ENCODE results near the gene ATP13A3.

Gene ATP13A3

DNA sequence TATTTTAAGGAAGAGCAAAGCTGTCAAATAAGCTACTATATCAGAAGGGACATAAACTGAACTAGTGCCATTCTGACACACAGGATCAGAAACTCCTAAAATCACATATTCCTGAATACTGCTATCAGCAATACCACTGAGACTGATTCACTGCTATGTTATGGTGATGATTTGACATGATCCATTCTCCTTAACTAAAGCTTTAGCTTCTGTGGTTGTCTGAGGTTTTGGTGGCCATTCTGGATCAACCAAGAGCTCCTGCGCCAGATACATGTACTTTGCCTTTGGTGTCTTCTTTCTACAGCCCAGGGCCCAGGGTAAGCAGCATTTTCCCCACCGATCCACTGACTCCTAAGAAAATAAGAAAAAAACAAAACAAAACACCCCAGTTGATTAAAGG is 81.0 kb downstream of the ATP13A3 start:
- H3K4me3 ChIP-seq (ENCODE audit: control insufficient read depth in 1 of 7, extremely low read depth in 1 of 7, insufficient read depth in 4 of 7, low read depth in 2 of 7, low read length in 6 of 7): no peak overlapping the region
- WGBS (ENCODE audit: insufficient coverage): 100% methylated on average over 2 of the region's 2 CpGs
- DNase-seq: no peak
- H3K27me3 ChIP-seq (replicated peaks in 2 of 5; ENCODE audit: control insufficient read depth in 4 of 5, insufficient read depth in 5 of 5, low read length in 4 of 5): peaks cover 0 to 7% (median 0%) of the 10 kb centered on the region in 5 experiments
- H3K4me1 ChIP-seq (ENCODE audit: control extremely low read depth in 1 of 4, control insufficient read depth in 4 of 4, insufficient read depth in 4 of 4, low read length in 3 of 4): no peaks in the 10 kb centered on the region
- no peak overlapping the region for H3K27ac ChIP-seq (ENCODE audit: insufficient read depth in 1 of 2, low read depth in 1 of 2, low read length in 2 of 2, poor library complexity in 1 of 2, severe bottlenecking in 2 of 2)
- ChIA-PET POLR2A (interaction anchor here (1.1 kb wide), 1 partner anchor 64 kb away, joined by 3 read pairs; no protein-coding TSS in a partner anchor), CTCF (interaction anchor here (0.6 to 16.0 kb wide), 3 partner anchors 42 to 180 kb away, joined by 3 to 349 read pairs (median 3); no protein-coding TSS in a partner anchor)
- H3K9me3 ChIP-seq (ENCODE audit: control extremely low read depth in 1 of 5, control insufficient read depth in 4 of 5, insufficient read depth in 2 of 5, low read depth in 1 of 5, low read length in 4 of 5): no peaks in the 10 kb centered on the region
- H3K36me3 ChIP-seq (ENCODE audit: control insufficient read depth in 4 of 4, insufficient read depth in 4 of 4, low read length in 3 of 4): peaks cover 7 to 28% (median 11%) of the 10 kb centered on the region in 4 experiments

DNA sequence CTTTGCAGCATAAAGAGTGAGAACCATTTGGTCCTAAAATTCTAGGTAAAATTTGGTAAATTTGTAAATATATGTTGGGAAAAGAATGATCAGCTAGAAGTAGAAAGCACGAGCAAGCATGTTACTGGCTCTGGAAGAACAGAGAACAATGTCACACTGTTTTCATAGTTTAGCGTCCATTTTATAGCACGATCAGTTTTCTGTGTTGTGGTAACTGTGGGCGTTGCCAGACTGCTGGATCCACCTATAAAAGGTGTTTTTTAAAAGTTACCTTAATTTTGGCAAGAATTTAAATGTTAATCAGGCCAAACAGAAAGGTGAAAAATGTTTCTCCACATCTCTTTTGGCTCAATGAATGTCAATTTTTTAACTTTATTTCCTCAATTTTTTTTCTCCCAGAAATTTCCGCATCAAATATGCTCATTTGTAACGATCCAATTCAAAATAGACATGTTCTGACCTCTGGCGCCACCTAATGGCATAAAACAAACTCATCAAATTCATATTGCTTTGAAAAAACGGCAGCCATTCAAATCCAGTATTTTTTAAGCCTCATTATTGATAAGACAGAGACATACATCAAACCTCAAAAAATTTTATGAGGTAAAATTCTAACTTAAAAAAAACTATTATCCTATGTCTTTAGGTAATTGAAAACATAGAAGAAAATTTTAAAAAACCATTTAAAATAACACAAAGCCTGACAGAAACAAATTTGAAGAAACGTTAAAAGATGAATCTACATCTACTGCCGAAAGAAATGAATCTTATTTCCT is 82.2 kb downstream of the ATP13A3 start:
- ChIA-PET CTCF (interaction anchor here (0.6 to 16.0 kb wide), 7 partner anchors 40 to 741 kb away, joined by 3 to 349 read pairs (median 4); no protein-coding TSS in a partner anchor), POLR2A (interaction anchor here (1.1 kb wide), 1 partner anchor 62 kb away, joined by 3 read pairs; no protein-coding TSS in a partner anchor)
- H3K9me3 ChIP-seq (ENCODE audit: control extremely low read depth in 1 of 5, control insufficient read depth in 4 of 5, insufficient read depth in 2 of 5, low read depth in 1 of 5, low read length in 4 of 5): no peaks in the 10 kb centered on the region
- H3K36me3 ChIP-seq (ENCODE audit: control insufficient read depth in 4 of 4, insufficient read depth in 4 of 4, low read length in 3 of 4): peaks cover 7 to 26% (median 10%) of the 10 kb centered on the region in 4 experiments
- 60% methylated on average over 8 of the region's 10 CpGs for WGBS (ENCODE audit: insufficient coverage)
- no peak overlapping the region for H3K27ac ChIP-seq (ENCODE audit: insufficient read depth in 1 of 2, low read depth in 1 of 2, low read length in 2 of 2, poor library complexity in 1 of 2, severe bottlenecking in 2 of 2)
- peak; percentile 60 to 76 (median 67) for DNase-seq
- H3K27me3 ChIP-seq (replicated peaks in 2 of 5; ENCODE audit: control insufficient read depth in 4 of 5, insufficient read depth in 5 of 5, low read length in 4 of 5): peaks cover 0 to 7% (median 0%) of the 10 kb centered on the region in 5 experiments
- no peak overlapping the region for H3K4me3 ChIP-seq (ENCODE audit: control insufficient read depth in 1 of 7, extremely low read depth in 1 of 7, insufficient read depth in 4 of 7, low read depth in 2 of 7, low read length in 6 of 7)
- peaks cover under 1 to 7% (median 6%) of the 10 kb centered on the region in 4 experiments for H3K4me1 ChIP-seq (ENCODE audit: control extremely low read depth in 1 of 4, control insufficient read depth in 4 of 4, insufficient read depth in 4 of 4, low read length in 3 of 4)

DNA sequence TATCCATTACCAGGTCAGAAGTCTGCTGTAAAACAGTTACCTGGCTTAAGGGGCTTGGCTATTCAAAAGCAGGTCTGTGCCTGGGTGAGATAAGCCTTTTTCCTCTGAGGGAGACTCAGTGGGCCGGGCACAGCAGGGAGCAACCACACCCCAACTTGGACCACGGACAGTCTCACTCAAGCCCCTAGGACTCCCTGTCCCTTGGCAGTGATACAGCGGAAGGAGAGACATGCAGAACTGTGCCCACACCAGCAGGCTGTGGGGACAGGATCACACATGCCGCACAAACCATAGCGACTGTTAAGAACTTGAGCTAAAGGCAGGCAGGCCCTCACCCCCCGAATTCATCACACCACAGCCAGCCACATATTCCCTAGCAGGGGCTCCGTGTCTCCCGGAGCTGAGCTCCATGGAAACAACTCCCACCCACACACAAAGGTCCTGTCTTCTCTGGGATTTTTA is 84.9 kb downstream of the ATP13A3 start:
- POLR2A ChIA-PET: interaction anchor here (0.6 kb wide), 1 partner anchor 38 kb away, joined by 3 read pairs; no protein-coding TSS in a partner anchor
- Histone ChIP-seq H3K36me3 (ENCODE audit: control insufficient read depth in 4 of 4, insufficient read depth in 4 of 4, low read length in 3 of 4) (peaks cover 0 to 19% (median 1%) of the 10 kb centered on the region in 4 experiments), H3K9me3 (ENCODE audit: control extremely low read depth in 1 of 5, control insufficient read depth in 4 of 5, insufficient read depth in 2 of 5, low read depth in 1 of 5, low read length in 4 of 5) (no peaks in the 10 kb centered on the region), H3K27me3 (replicated peaks in 2 of 5; ENCODE audit: control insufficient read depth in 4 of 5, insufficient read depth in 5 of 5, low read length in 4 of 5) (peaks cover 0 to 32% (median 10%) of the 10 kb centered on the region in 5 experiments), H3K27ac (ENCODE audit: insufficient read depth in 1 of 2, low read depth in 1 of 2, low read length in 2 of 2, poor library complexity in 1 of 2, severe bottlenecking in 2 of 2) (no peak overlapping the region), H3K4me1 (ENCODE audit: control extremely low read depth in 1 of 4, control insufficient read depth in 4 of 4, insufficient read depth in 4 of 4, low read length in 3 of 4) (peaks cover 15 to 34% (median 28%) of the 10 kb centered on the region in 4 experiments), H3K4me3 (ENCODE audit: control insufficient read depth in 1 of 7, extremely low read depth in 1 of 7, insufficient read depth in 4 of 7, low read depth in 2 of 7, low read length in 6 of 7) (no peak overlapping the region)
- CTCF ChIA-PET: interaction anchor here (1.1 to 16.0 kb wide), 5 partner anchors 15 to 621 kb away, joined by 3 to 349 read pairs (median 5); partner anchors contain the start of gene LRRC15
- WGBS (ENCODE audit: insufficient coverage): 96% methylated on average over 7 of the region's 8 CpGs
- no peak for DNase-seq

DNA sequence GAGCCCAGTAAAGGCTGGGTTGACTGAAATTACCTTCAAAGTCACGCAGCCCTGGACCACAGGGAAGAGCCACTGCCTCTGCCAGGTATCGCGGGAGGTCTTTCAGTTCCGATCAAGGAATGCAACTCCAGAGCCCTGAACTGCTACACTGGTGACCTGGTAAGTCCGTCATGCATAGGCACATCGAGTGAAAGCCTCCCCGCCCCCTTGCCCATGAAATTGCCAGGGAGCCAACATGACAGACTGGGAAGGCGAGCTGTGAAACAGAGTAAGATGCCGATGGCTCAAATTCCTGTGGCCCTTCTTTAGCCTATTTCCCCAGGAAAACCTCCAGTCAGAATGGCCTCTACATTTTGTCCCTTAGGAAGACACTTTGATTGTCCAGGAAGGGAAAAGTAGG is 85.5 kb downstream of the ATP13A3 start:
- ChIA-PET POLR2A (no interaction called here), CTCF (interaction anchor here (1.3 to 16.0 kb wide), 3 partner anchors 32 to 64 kb away, joined by 3 to 349 read pairs (median 5); partner anchors contain the start of gene LRRC15)
- Histone ChIP-seq H3K4me3 (ENCODE audit: control insufficient read depth in 1 of 7, extremely low read depth in 1 of 7, insufficient read depth in 4 of 7, low read depth in 2 of 7, low read length in 6 of 7) (no peak overlapping the region), H3K9me3 (ENCODE audit: control extremely low read depth in 1 of 5, control insufficient read depth in 4 of 5, insufficient read depth in 2 of 5, low read depth in 1 of 5, low read length in 4 of 5) (no peaks in the 10 kb centered on the region), H3K27ac (ENCODE audit: insufficient read depth in 1 of 2, low read depth in 1 of 2, low read length in 2 of 2, poor library complexity in 1 of 2, severe bottlenecking in 2 of 2) (no peak overlapping the region), H3K4me1 (ENCODE audit: control extremely low read depth in 1 of 4, control insufficient read depth in 4 of 4, insufficient read depth in 4 of 4, low read length in 3 of 4) (peaks cover 15 to 39% (median 34%) of the 10 kb centered on the region in 4 experiments), H3K36me3 (ENCODE audit: control insufficient read depth in 4 of 4, insufficient read depth in 4 of 4, low read length in 3 of 4) (peaks cover 0 to 17% (median 1%) of the 10 kb centered on the region in 4 experiments), H3K27me3 (replicated peaks in 2 of 5; ENCODE audit: control insufficient read depth in 4 of 5, insufficient read depth in 5 of 5, low read length in 4 of 5) (peaks cover 0 to 33% (median 10%) of the 10 kb centered on the region in 5 experiments)
- 96% methylated on average over 9 of the region's 9 CpGs for WGBS (ENCODE audit: insufficient coverage)
- DNase-seq: no peak

DNA sequence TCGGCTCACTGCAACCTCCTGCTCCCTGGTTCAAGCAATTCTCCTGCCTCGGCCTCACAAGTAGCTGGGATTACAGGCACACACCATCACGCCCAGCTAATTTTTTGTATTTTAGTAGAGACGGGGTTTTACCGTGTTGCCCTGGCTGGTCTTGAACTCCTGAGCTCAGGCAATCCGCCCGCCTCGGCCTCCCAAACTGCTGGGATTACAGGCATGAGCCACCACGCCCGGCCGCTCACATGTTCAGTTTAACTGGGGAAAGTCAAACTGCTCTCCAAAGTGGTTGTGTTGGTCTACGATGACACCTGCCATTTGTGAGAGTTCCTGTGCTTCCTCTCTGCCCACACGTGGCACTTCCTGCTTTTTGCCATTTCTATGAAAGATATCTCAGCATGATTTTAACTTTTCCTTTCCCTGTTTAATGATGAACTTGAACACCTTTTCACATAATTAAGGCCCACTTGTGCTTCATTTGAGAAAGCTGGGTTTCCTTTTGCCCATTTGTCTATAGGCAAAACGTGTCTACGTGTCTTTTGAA is 86.9 kb downstream of the ATP13A3 start:
- peak in 2 of 3 donors; percentile 28 to 40 for DNase-seq
- ChIA-PET POLR2A (interaction anchor here (0.6 kb wide), 1 partner anchor 288 kb away, joined by 3 read pairs; no protein-coding TSS in a partner anchor), CTCF (interaction anchor here (16.0 kb wide), 1 partner anchor 63 kb away, joined by 349 read pairs; no protein-coding TSS in a partner anchor)
- Histone ChIP-seq H3K27me3 (replicated peaks in 2 of 5; ENCODE audit: control insufficient read depth in 4 of 5, insufficient read depth in 5 of 5, low read length in 4 of 5) (peaks cover 0 to 33% (median 10%) of the 10 kb centered on the region in 5 experiments), H3K9me3 (ENCODE audit: control extremely low read depth in 1 of 5, control insufficient read depth in 4 of 5, insufficient read depth in 2 of 5, low read depth in 1 of 5, low read length in 4 of 5) (no peaks in the 10 kb centered on the region), H3K4me3 (ENCODE audit: control insufficient read depth in 1 of 7, extremely low read depth in 1 of 7, insufficient read depth in 4 of 7, low read depth in 2 of 7, low read length in 6 of 7) (no peak overlapping the region), H3K36me3 (ENCODE audit: control insufficient read depth in 4 of 4, insufficient read depth in 4 of 4, low read length in 3 of 4) (peaks cover 0 to 4% (median 0%) of the 10 kb centered on the region in 4 experiments), H3K27ac (ENCODE audit: insufficient read depth in 1 of 2, low read depth in 1 of 2, low read length in 2 of 2, poor library complexity in 1 of 2, severe bottlenecking in 2 of 2) (no peak overlapping the region), H3K4me1 (ENCODE audit: control extremely low read depth in 1 of 4, control insufficient read depth in 4 of 4, insufficient read depth in 4 of 4, low read length in 3 of 4) (peaks cover 15 to 45% (median 39%) of the 10 kb centered on the region in 4 experiments)
- 82% methylated on average over 13 of the region's 15 CpGs for WGBS (ENCODE audit: insufficient coverage)

DNA sequence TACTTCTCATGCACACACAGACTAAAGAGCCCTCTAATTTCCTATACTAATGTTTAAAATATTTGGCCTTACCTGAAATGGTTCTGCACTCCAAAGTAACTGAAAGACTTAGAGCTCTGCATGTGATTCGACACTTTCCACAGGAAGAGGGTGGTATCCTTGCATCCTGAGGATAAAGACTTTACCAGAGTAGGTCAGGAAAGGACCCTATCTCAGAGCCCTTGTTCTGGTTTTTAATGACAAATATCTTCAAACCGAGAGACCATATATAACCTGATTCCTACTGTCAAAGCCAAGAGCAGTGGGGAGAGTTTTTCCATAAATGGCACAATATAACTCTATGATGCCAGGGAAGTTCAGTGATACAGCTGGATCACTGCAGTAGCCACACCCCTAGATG is 87.6 kb downstream of the ATP13A3 start, which contains the start of gene GP5:
GP5 (minus strand) TSS at position 101 of the 400 bp plus-strand sequence. CDS start 984 bp downstream, outside the sequence.
- POLR2A ChIA-PET: no interaction called here
- Histone ChIP-seq H3K4me1 (ENCODE audit: control extremely low read depth in 1 of 4, control insufficient read depth in 4 of 4, insufficient read depth in 4 of 4, low read length in 3 of 4) (peaks cover 15 to 45% (median 39%) of the 10 kb centered on the region in 4 experiments), H3K9me3 (ENCODE audit: control extremely low read depth in 1 of 5, control insufficient read depth in 4 of 5, insufficient read depth in 2 of 5, low read depth in 1 of 5, low read length in 4 of 5) (no peaks in the 10 kb centered on the region), H3K4me3 (ENCODE audit: control insufficient read depth in 1 of 7, extremely low read depth in 1 of 7, insufficient read depth in 4 of 7, low read depth in 2 of 7, low read length in 6 of 7) (peak within 1 kb of the TSS in 6 of 7 experiments; percentile 35 to 74 (median 58)), H3K27ac (ENCODE audit: insufficient read depth in 1 of 2, low read depth in 1 of 2, low read length in 2 of 2, poor library complexity in 1 of 2, severe bottlenecking in 2 of 2) (no peak within 1 kb of the TSS), H3K36me3 (ENCODE audit: control insufficient read depth in 4 of 4, insufficient read depth in 4 of 4, low read length in 3 of 4) (peaks cover 0 to 1% (median 0%) of the 10 kb centered on the region in 4 experiments), H3K27me3 (replicated peaks in 2 of 5; ENCODE audit: control insufficient read depth in 4 of 5, insufficient read depth in 5 of 5, low read length in 4 of 5) (peaks cover 0 to 33% (median 12%) of the 10 kb centered on the region in 5 experiments)
- DNase-seq: peak in 2 of 3 donors; percentile 44 to 62
- WGBS (ENCODE audit: insufficient coverage): no CpG with 5 or more reads among the region's 2 CpGs
- CTCF ChIA-PET: interaction anchor here (1.1 to 16.0 kb wide), 3 partner anchors 12 to 62 kb away, joined by 3 to 349 read pairs (median 5); no protein-coding TSS in a partner anchor

Data from common myeloid progenitor, CD34-positive (primary cell).